Nephron progenitor cell (in vitro differentiated cells): ENCODE data around the gene GSDMA.
A peak's percentile ranks its signal among the peaks of the same experiment; 100 is the strongest.

ENCODE experiments used
- DNase-seq: peaks from one replicate; pipeline ENCODE4 v3.0.0; 2021
- H3K27ac Mint-ChIP-seq: 2 replicates; pipeline ENCODE4 v1.8.0; 2021; ENCODE audit warnings: mild to moderate bottlenecking, moderate library complexity, mixed read lengths
- H3K27me3 Mint-ChIP-seq: 2 replicates; pipeline ENCODE4 v1.8.0; 2021; ENCODE audit warnings: mild to moderate bottlenecking, low read depth, mixed read lengths; ENCODE audit not compliant: poor library complexity
- H3K36me3 Mint-ChIP-seq: 2 replicates; pipeline ENCODE4 v1.8.0; 2021; ENCODE audit warnings: low read depth, mixed read lengths
- H3K4me1 Mint-ChIP-seq: 2 replicates; pipeline ENCODE4 v1.8.0; 2021; ENCODE audit warnings: mixed read lengths
- H3K4me3 Mint-ChIP-seq: 2 replicates; pipeline ENCODE4 v1.8.0; 2021; ENCODE audit warnings: mild to moderate bottlenecking, moderate library complexity, mixed read lengths
- H3K9me3 Mint-ChIP-seq: 2 replicates; pipeline ENCODE4 v1.8.0; 2021; ENCODE audit warnings: mild to moderate bottlenecking, moderate library complexity, mixed read lengths
- TF ChIP-seq, protein P1 (sequence below): fragments of 200-600 bp; sonication (generic); IDR thresholded peaks from 2 replicates; pipeline ENCODE4 v1.5.0; 2021; ENCODE audit warnings: antibody characterized with exemption

GSDMA gene

DNA sequence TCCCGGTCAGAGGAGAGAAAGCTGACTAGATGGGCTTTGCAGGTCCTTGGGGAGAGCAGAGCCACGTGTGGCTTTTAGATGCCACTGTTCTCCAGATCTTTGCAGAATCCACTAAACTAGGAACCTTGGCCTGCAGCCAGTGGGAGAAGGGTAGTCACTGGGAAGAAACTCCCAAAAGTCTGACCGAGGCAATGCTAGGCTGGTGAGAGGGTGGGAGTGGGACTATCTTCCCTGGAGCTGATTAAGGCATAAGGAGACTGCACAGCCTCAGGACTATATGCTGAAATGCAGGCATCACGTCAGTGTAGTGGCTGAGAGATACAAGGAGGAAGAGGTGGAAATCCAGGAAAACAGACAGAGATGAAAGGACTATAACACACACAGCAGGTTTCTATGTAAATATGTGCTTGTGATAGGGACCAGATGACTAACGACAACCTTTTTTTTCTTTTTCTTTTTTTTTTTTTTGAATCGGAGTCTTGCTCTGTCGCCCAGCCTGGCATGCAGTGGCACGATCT is 2.2 kb upstream of the GSDMA start:
- H3K36me3 Mint-ChIP-seq, result no peaks in the 10 kb centered on the region
- H3K9me3 Mint-ChIP-seq, result no peaks in the 10 kb centered on the region
- H3K27me3 Mint-ChIP-seq, result peaks cover 22% of the 10 kb centered on the region
- H3K27ac Mint-ChIP-seq, result no peak overlapping the region
- DNase-seq, result no peak
- TF ChIP-seq, protein P1, sequence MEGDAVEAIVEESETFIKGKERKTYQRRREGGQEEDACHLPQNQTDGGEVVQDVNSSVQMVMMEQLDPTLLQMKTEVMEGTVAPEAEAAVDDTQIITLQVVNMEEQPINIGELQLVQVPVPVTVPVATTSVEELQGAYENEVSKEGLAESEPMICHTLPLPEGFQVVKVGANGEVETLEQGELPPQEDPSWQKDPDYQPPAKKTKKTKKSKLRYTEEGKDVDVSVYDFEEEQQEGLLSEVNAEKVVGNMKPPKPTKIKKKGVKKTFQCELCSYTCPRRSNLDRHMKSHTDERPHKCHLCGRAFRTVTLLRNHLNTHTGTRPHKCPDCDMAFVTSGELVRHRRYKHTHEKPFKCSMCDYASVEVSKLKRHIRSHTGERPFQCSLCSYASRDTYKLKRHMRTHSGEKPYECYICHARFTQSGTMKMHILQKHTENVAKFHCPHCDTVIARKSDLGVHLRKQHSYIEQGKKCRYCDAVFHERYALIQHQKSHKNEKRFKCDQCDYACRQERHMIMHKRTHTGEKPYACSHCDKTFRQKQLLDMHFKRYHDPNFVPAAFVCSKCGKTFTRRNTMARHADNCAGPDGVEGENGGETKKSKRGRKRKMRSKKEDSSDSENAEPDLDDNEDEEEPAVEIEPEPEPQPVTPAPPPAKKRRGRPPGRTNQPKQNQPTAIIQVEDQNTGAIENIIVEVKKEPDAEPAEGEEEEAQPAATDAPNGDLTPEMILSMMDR, result no peak
- peaks cover 43% of the 10 kb centered on the region for H3K4me1 Mint-ChIP-seq
- H3K4me3 Mint-ChIP-seq, result no peak overlapping the region

DNA sequence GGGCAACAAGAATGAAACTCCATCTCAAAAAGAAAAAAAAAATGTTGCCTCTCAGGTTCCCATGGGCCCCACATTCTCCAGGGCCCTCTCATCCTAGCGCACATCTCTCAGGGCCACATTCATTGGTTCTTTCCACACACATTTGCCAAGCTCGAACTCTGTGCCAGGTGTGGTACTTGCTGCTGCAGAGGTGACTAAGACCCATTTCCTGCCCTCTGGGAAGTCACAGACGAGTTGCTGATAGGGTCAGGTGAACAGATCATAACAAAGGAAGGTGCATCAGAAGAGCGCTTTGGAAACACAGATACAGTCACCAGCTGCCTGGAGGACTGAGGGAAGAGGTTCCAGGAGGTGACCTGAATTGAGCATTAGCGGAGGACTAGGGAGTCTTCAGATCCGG is 1.0 kb downstream of the GSDMA start:
- DNase-seq, result no peak
- Mint-ChIP-seq H3K27ac (no peak overlapping the region), H3K4me1 (peaks cover 40% of the 10 kb centered on the region), H3K4me3 (no peak overlapping the region), H3K9me3 (no peaks in the 10 kb centered on the region), H3K36me3 (no peaks in the 10 kb centered on the region), H3K27me3 (peaks cover 32% of the 10 kb centered on the region)
- TF ChIP-seq, protein P1, result no peak

DNA sequence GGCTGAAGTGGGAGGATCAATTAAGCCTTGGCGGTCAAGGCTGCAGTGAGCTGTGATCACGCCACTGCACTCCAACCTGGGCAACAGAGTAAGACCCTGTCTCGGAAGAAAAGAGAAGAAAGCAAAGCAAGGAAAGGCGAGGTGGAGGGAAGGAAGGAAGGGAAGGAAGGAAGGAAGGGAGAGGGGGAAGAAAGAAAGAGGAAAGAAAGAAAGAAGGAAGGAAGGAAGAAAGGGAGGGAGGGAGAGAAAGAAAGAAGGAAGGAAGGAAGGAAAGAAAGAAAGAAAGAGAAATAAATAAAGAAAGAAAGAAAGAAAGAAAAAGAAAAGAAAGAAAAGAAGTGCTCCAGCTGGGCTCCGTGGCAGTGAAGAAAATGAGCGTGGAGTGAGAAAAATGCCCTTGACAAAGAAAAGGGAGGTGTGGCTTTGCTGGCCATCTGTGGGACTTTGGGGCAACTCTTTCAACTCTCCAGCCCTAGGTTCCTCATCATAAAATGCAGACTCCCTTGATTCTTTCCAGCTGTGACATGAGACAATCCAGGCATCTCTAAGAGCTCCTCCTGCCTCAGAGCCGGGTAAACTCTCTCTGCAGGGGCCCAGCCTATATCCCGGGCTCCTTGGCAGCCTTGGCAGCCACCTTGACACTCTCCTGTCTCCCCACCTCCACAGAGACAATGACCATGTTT is 2.4 kb downstream of the GSDMA start:
- DNase-seq, result no peak
- Mint-ChIP-seq H3K27me3 (peaks cover 40% of the 10 kb centered on the region), H3K36me3 (no peaks in the 10 kb centered on the region), H3K27ac (no peak overlapping the region), H3K4me1 (peaks cover 28% of the 10 kb centered on the region), H3K4me3 (no peak overlapping the region), H3K9me3 (no peaks in the 10 kb centered on the region)
- TF ChIP-seq, protein P1, result no peak

DNA sequence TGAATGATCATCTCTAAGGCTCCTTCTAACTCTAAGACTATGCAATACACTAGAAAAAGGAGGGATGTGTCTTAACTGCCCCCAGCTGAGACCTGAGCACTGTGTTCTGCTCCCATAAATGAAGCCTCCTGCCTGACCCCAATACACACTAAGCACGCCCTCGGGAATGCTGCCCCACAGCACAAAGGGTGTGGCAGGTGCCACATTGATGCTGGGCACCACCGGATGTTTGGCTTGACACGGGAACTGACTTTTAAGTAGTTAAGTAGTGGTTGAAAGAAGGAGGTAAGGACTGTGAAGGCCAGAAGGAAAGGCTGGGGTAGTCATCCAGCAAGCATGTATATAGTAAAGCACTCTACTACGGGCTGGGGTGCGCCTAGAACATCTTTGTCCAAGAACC is 4.0 kb downstream of the GSDMA start:
- Mint-ChIP-seq H3K9me3 (no peaks in the 10 kb centered on the region), H3K36me3 (no peaks in the 10 kb centered on the region), H3K27ac (no peak overlapping the region), H3K4me3 (no peak overlapping the region), H3K4me1 (peaks cover 13% of the 10 kb centered on the region), H3K27me3 (peaks cover 51% of the 10 kb centered on the region)
- TF ChIP-seq, protein P1, result no peak
- no peak for DNase-seq

DNA sequence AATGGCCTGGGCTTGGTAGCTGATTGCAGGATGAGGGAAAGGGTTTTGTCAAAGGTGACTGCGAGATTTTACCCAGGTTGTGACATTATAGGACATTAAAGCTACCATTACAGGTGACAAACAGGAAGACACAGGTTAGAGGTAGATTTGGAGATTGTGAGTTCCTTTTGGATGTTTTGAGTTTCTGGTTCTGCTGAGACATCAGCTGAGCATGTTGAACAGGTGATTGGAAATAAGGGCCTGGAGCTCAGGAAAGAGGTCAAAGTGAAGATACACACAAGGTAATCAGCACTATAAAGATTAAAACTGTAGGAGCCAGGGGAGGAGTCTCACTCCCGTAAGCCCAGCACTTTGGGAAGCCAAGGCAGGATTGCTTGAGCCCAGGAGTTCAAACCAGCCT is 6.0 kb downstream of the GSDMA start:
- TF ChIP-seq, protein P1, result no peak
- no peak overlapping the region for H3K27ac Mint-ChIP-seq
- H3K36me3 Mint-ChIP-seq, result no peaks in the 10 kb centered on the region
- peaks cover 4% of the 10 kb centered on the region for H3K4me1 Mint-ChIP-seq
- peaks cover 62% of the 10 kb centered on the region for H3K27me3 Mint-ChIP-seq
- no peak overlapping the region for H3K4me3 Mint-ChIP-seq
- no peaks in the 10 kb centered on the region for H3K9me3 Mint-ChIP-seq
- no peak for DNase-seq

DNA sequence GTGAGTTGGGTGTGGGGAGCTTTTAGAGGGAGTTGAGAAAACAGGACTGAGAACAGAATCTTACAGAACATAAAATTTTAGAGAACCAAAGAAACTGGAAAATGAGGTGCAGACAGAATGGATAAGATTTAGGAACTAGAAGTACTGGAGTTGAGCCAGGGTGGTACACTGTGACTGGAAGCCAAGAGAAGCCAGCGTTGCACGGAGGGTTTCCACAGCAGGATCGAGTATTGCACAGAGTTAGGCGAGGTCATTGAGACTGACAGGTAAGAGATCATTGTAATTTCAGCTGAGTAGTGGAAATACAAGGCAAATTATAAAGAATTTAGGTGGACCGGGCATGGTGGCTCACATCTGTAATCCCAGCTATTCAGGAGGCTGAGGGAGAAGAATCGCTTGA is 6.6 kb downstream of the GSDMA start:
- H3K9me3 Mint-ChIP-seq, result no peaks in the 10 kb centered on the region
- peak overlapping the region; percentile 30 for H3K27ac Mint-ChIP-seq
- no peak overlapping the region for H3K4me3 Mint-ChIP-seq
- TF ChIP-seq, protein P1, result no peak
- no peaks in the 10 kb centered on the region for H3K36me3 Mint-ChIP-seq
- no peak for DNase-seq
- peaks cover 67% of the 10 kb centered on the region for H3K27me3 Mint-ChIP-seq
- no peaks in the 10 kb centered on the region for H3K4me1 Mint-ChIP-seq
